GM12878 (cell line): ENCODE data around the gene TSPAN15. TPM values are rescaled to one million over a fixed set of nuclear protein-coding genes. Genes with fewer than 3 reads are reported as not detected.
A peak's percentile ranks its signal among the peaks of the same experiment; 100 is the strongest.

Experiments
- ASH2L ChIP-seq: fragments of 300-600, 200-600 bp; sonication (generic); IDR thresholded peaks from 2 replicates; pipeline ENCODE4 v1.6.1; 2017; ENCODE audit warnings: low read depth, mild to moderate bottlenecking, borderline replicate concordance
- BMI1 ChIP-seq: fragments of 450-650 bp; IDR thresholded peaks from 2 replicates; pipeline ENCODE4 v1.6.1; 2016; ENCODE audit warnings: mild to moderate bottlenecking, moderate library complexity, borderline replicate concordance
- BRCA1 ChIP-seq: IDR thresholded peaks from 2 replicates; pipeline ENCODE4 v1.6.1; 2011; ENCODE audit warnings: low read depth, low read length, improper control_type of control experiment
- EED ChIP-seq: sonication (generic); IDR thresholded peaks from 2 replicates; pipeline ENCODE4 v1.6.1; 2016; ENCODE audit warnings: antibody characterized with exemption, low read depth
- ETV6 ChIP-seq, 2 experiments: fragments of 450-650 bp in 1 of 2; IDR thresholded peaks in 1 of 2; conservative IDR thresholded peaks in 1 of 2; 2 replicates each; pipeline ENCODE4 v1.6.1; 2014; ENCODE audit warnings: antibody characterized with exemption in 1 of 2, borderline replicate concordance in 1 of 2, low read depth in 1 of 2, mild to moderate bottlenecking in 1 of 2, moderate library complexity in 1 of 2
- GATAD2B ChIP-seq: fragments of 450-650 bp; conservative IDR thresholded peaks from 2 replicates; pipeline ENCODE4 v1.6.1; 2017; ENCODE audit warnings: low read depth, mild to moderate bottlenecking, moderate library complexity
- HSF1 ChIP-seq: fragments of 150-350 bp; IDR thresholded peaks from 2 replicates; pipeline ENCODE4 v1.6.1; 2014; ENCODE audit warnings: mild to moderate bottlenecking, low read depth, low read length
- MEF2B ChIP-seq: fragments of 450-650 bp; IDR thresholded peaks from 2 replicates; pipeline ENCODE4 v1.6.1; 2018; ENCODE audit warnings: mild to moderate bottlenecking, moderate library complexity; ENCODE audit not compliant: partially characterized antibody, poor library complexity, severe bottlenecking
- NBN ChIP-seq: fragments of 450-650 bp; IDR thresholded peaks from 2 replicates; pipeline ENCODE4 v1.6.1; 2016
- NKRF ChIP-seq: fragments of 450-650 bp; conservative IDR thresholded peaks from 2 replicates; pipeline ENCODE4 v1.6.1; 2017; ENCODE audit warnings: mild to moderate bottlenecking, moderate library complexity
- POLR2AphosphoS5 ChIP-seq: IDR thresholded peaks from 2 replicates; pipeline ENCODE4 v1.6.1; 2011; ENCODE audit warnings: mild to moderate bottlenecking, low read length, inconsistent platforms
- SMC3 ChIP-seq: IDR thresholded peaks from 2 replicates; pipeline ENCODE4 v1.6.1; 2011; ENCODE audit warnings: low read length, improper control_type of control experiment, borderline replicate concordance
- SUZ12 ChIP-seq: fragments of 200-600 bp; sonication (generic); IDR thresholded peaks from one replicate; pipeline ENCODE4 v1.6.1; 2018; ENCODE audit warnings: antibody characterized with exemption, mild to moderate bottlenecking; ENCODE audit not compliant: unreplicated experiment
- TCF12 ChIP-seq: IDR thresholded peaks from 2 replicates; pipeline ENCODE4 v1.6.1; 2011; ENCODE audit warnings: low read depth, mild to moderate bottlenecking, low read length
- ZBED1 ChIP-seq: IDR thresholded peaks from 2 replicates; pipeline ENCODE4 v1.6.1; 2016; ENCODE audit warnings: borderline replicate concordance
- ZBTB40 ChIP-seq: fragments of 450-650 bp; IDR thresholded peaks from 2 replicates; pipeline ENCODE4 v1.6.1; 2016; ENCODE audit warnings: mild to moderate bottlenecking, moderate library complexity, borderline replicate concordance
- ZNF622 ChIP-seq: fragments of 450-650 bp; IDR thresholded peaks from 2 replicates; pipeline ENCODE4 v1.6.1; 2017; ENCODE audit warnings: mild to moderate bottlenecking, inconsistent platforms
- polyA plus RNA-seq, 11 experiments: library from polyadenylated mRNA; depleted of rRNA in 4 of 11; unstranded in 6 of 11; stranded (reverse) in 5 of 11; fragments of >200 nt; fragmentation: Nextera tagmentation in 4 of 11; fragmentation: Illumina TruSeq in 1 of 11; extraction: Ambion mirVana in 4 of 11; extraction: Trizol in 1 of 11; gene quantifications; 1 replicate in 1 of 11; 2 replicates in 10 of 11; pipeline versions ENCODE4 v1.2.1 to v1.2.3, GENCODE V29; 2011 to 2016; ENCODE audit warnings: inconsistent platforms in 2 of 11, missing spikeins in 2 of 11, low read depth in 1 of 11
- total RNA-seq, 4 experiments: library from RNA; depleted of rRNA in 3 of 4; stranded (reverse); fragments of >200 nt in 3 of 4; fragmentation: Illumina TruSeq in 1 of 4; extraction: Trizol in 1 of 4; gene quantifications; 2 replicates each; pipeline versions ENCODE4 v1.2.1 to v1.2.3, GENCODE V29; 2013 to 2021
- TF ChIP-seq, protein P1 (sequence below): fragments of 450-650 bp; IDR thresholded peaks from 2 replicates; pipeline ENCODE4 v1.6.1; 2017; ENCODE audit warnings: mild to moderate bottlenecking, moderate library complexity

The TSPAN15 gene
- total and polyA plus RNA-seq, 10 of the 15 experiments (the other 5 are each of a cell fraction or from before 2014, with no cell fraction given) = 1.3 to 8.5 (median 2.4) TPM; not detected in 2

- TF ChIP-seq, protein P1, sequence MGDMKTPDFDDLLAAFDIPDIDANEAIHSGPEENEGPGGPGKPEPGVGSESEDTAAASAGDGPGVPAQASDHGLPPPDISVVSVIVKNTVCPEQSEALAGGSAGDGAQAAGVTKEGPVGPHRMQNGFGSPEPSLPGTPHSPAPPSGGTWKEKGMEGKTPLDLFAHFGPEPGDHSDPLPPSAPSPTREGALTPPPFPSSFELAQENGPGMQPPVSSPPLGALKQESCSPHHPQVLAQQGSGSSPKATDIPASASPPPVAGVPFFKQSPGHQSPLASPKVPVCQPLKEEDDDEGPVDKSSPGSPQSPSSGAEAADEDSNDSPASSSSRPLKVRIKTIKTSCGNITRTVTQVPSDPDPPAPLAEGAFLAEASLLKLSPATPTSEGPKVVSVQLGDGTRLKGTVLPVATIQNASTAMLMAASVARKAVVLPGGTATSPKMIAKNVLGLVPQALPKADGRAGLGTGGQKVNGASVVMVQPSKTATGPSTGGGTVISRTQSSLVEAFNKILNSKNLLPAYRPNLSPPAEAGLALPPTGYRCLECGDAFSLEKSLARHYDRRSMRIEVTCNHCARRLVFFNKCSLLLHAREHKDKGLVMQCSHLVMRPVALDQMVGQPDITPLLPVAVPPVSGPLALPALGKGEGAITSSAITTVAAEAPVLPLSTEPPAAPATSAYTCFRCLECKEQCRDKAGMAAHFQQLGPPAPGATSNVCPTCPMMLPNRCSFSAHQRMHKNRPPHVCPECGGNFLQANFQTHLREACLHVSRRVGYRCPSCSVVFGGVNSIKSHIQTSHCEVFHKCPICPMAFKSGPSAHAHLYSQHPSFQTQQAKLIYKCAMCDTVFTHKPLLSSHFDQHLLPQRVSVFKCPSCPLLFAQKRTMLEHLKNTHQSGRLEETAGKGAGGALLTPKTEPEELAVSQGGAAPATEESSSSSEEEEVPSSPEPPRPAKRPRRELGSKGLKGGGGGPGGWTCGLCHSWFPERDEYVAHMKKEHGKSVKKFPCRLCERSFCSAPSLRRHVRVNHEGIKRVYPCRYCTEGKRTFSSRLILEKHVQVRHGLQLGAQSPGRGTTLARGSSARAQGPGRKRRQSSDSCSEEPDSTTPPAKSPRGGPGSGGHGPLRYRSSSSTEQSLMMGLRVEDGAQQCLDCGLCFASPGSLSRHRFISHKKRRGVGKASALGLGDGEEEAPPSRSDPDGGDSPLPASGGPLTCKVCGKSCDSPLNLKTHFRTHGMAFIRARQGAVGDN = peak; percentile 51
- TF ChIP-seq TCF12 (0 out of 2 replicates have a peak, but pooled peaks have one; percentile 8), SMC3 (no peak), ZNF622 (no peak), ETV6 (conservative IDR thresholded peaks at IDR 0.05 in 1 of 2, IDR thresholded peaks at IDR 0.05 in 1 of 2; ENCODE audit: borderline replicate concordance in 1 of 2, low read depth in 1 of 2) (no peak), BMI1 (no peak), NKRF (no peak), ZBED1 (no peak), SUZ12 (no peak), ASH2L (no peak), EED (no peak), POLR2AphosphoS5 (no peak), GATAD2B (no peak), NBN (no peak), MEF2B (peak; percentile 43), HSF1 (no peak), ZBTB40 (no peak), BRCA1 (no peak)
Measured at GRCh38 chr10:69464801-69465401, 13.6 kb downstream of the TSPAN15 start (continued).
